ENCODE measurements around the gene TEX12. TPM values are rescaled to one million over a fixed set of nuclear protein-coding genes. Genes with fewer than 3 reads are reported as not detected.

The TEX12 gene
- polyA plus RNA-seq, 3 donors: 0.43 TPM; not detected in 2

- H3K4me1 Mint-ChIP-seq: peaks cover 34% of the 10 kb centered on the region
- Histone ChIP-seq H3K27me3 (ENCODE audit: control insufficient read depth in 2 of 2, insufficient read depth in 2 of 2, low read length in 2 of 2) (no peaks in the 10 kb centered on the region), H2AFZ (ENCODE audit: insufficient read depth, low read depth, low read length, poor library complexity, severe bottlenecking) (peak within 1 kb of the TSS; percentile 10), H3K9ac (ENCODE audit: insufficient read depth, low read length, poor library complexity, severe bottlenecking) (no peak within 1 kb of the TSS), H3K4me3 (replicated peaks in 1 of 3; ENCODE audit: low read depth in 2 of 3, low read length in 3 of 3) (peak within 1 kb of the TSS in 2 of 3 experiments; percentile 3 to 49), H3K36me3 (replicated peaks in 1 of 2; ENCODE audit: control insufficient read depth in 1 of 2, insufficient read depth in 2 of 2, low read length in 2 of 2) (no peaks in the 10 kb centered on the region), H4K20me1 (ENCODE audit: insufficient read depth, low read length) (no peaks in the 10 kb centered on the region), H3K4me2 (replicated peaks; ENCODE audit: extremely low read depth, low read length, poor library complexity, severe bottlenecking) (peak within 1 kb of the TSS; percentile 52), H3K9me3 (replicated peaks in 1 of 2; ENCODE audit: control insufficient read depth in 1 of 2, insufficient read depth in 1 of 2, low read length in 2 of 2) (no peaks in the 10 kb centered on the region), H3K27ac (ENCODE audit: low read depth in 1 of 2, low read length in 2 of 2) (peak within 1 kb of the TSS; percentile 7 to 54), H3K79me2 (ENCODE audit: insufficient read depth, low read length) (no peaks in the 10 kb centered on the region), H3K4me1 (ENCODE audit: control insufficient read depth in 1 of 2, insufficient read depth in 2 of 2, low read length in 2 of 2) (peaks cover 30 to 31% of the 10 kb centered on the region in 2 donors)
- H3K27me3 Mint-ChIP-seq (ENCODE audit: low read depth in 3 of 3): peaks cover 0 to 2% (median 1%) of the 10 kb centered on the region in 3 donors
- H3K9me3 Mint-ChIP-seq: no peaks in the 10 kb centered on the region
- intact Hi-C loops (cut with micrococcal nuclease): loop anchor here (5.0 to 10.0 kb wide), 2 partner anchors 50 to 63 kb away; partner anchors contain the start of gene PTS (in 1 of the 2)
- H3K4me3 Mint-ChIP-seq: peak within 1 kb of the TSS; percentile 67 to 85
- DNase-seq: peak; percentile 88 to 92 (median 91)
- H3K27ac Mint-ChIP-seq: peak within 1 kb of the TSS; percentile 82 to 90 (median 86)
- no peaks in the 10 kb centered on the region for H3K36me3 Mint-ChIP-seq
- WGBS (ENCODE audit: insufficient coverage): 13% methylated on average over 8 of the region's 11 CpGs
- TF ChIP-seq, protein P1, sequence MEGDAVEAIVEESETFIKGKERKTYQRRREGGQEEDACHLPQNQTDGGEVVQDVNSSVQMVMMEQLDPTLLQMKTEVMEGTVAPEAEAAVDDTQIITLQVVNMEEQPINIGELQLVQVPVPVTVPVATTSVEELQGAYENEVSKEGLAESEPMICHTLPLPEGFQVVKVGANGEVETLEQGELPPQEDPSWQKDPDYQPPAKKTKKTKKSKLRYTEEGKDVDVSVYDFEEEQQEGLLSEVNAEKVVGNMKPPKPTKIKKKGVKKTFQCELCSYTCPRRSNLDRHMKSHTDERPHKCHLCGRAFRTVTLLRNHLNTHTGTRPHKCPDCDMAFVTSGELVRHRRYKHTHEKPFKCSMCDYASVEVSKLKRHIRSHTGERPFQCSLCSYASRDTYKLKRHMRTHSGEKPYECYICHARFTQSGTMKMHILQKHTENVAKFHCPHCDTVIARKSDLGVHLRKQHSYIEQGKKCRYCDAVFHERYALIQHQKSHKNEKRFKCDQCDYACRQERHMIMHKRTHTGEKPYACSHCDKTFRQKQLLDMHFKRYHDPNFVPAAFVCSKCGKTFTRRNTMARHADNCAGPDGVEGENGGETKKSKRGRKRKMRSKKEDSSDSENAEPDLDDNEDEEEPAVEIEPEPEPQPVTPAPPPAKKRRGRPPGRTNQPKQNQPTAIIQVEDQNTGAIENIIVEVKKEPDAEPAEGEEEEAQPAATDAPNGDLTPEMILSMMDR (IDR thresholded peaks at IDR 0.05): peak; percentile 100
Observed at GRCh38 chr11:112174789-112175598, 7.8 kb downstream of the TEX12 start, which contains the start of gene BCO2. Gene BCO2, plus strand, starts transcription at chr11:112175512. Its CDS starts 90 bp downstream, at chr11:112175602.

- Histone ChIP-seq H3K79me2 (ENCODE audit: insufficient read depth, low read length) (no peaks in the 10 kb centered on the region), H3K4me3 (replicated peaks in 1 of 3; ENCODE audit: low read depth in 2 of 3, low read length in 3 of 3) (peak overlapping the region in 1 of 3 experiments; percentile 49), H3K4me1 (ENCODE audit: control insufficient read depth in 1 of 2, insufficient read depth in 2 of 2, low read length in 2 of 2) (peaks cover 30 to 33% of the 10 kb centered on the region in 2 donors), H3K36me3 (replicated peaks in 1 of 2; ENCODE audit: control insufficient read depth in 1 of 2, insufficient read depth in 2 of 2, low read length in 2 of 2) (no peaks in the 10 kb centered on the region), H4K20me1 (ENCODE audit: insufficient read depth, low read length) (no peaks in the 10 kb centered on the region), H3K27ac (ENCODE audit: low read depth in 1 of 2, low read length in 2 of 2) (peak overlapping the region; percentile 7 to 54), H3K9ac (ENCODE audit: insufficient read depth, low read length, poor library complexity, severe bottlenecking) (no peak overlapping the region), H3K27me3 (ENCODE audit: control insufficient read depth in 2 of 2, insufficient read depth in 2 of 2, low read length in 2 of 2) (no peaks in the 10 kb centered on the region), H2AFZ (ENCODE audit: insufficient read depth, low read depth, low read length, poor library complexity, severe bottlenecking) (peak overlapping the region; percentile 10), H3K4me2 (replicated peaks; ENCODE audit: extremely low read depth, low read length, poor library complexity, severe bottlenecking) (peak overlapping the region; percentile 52), H3K9me3 (replicated peaks in 1 of 2; ENCODE audit: control insufficient read depth in 1 of 2, insufficient read depth in 1 of 2, low read length in 2 of 2) (no peaks in the 10 kb centered on the region)
- TF ChIP-seq, protein P1 (IDR thresholded peaks at IDR 0.05): no peak
- H3K4me1 Mint-ChIP-seq: peaks cover 35% of the 10 kb centered on the region
- H3K4me3 Mint-ChIP-seq: peak overlapping the region; percentile 67 to 85
- 0% methylated on average over 2 of the region's 4 CpGs for WGBS (ENCODE audit: insufficient coverage)
- H3K36me3 Mint-ChIP-seq: no peaks in the 10 kb centered on the region
- peaks cover 0 to 2% (median 1%) of the 10 kb centered on the region in 3 donors for H3K27me3 Mint-ChIP-seq (ENCODE audit: low read depth in 3 of 3)
- no peak for DNase-seq
- intact Hi-C loops (cut with micrococcal nuclease): loop anchor here (5.0 to 10.0 kb wide), 2 partner anchors 49 to 63 kb away; partner anchors contain the start of gene PTS (in 1 of the 2)
- H3K27ac Mint-ChIP-seq: peak overlapping the region in 6 of 7 donors; percentile 83 to 90 (median 86)
- H3K9me3 Mint-ChIP-seq: no peaks in the 10 kb centered on the region
Observed at GRCh38 chr11:112175599-112175952, 8.4 kb downstream of the TEX12 start.

Measured in CD14-positive monocyte (primary cell).